Measurements from ENCODE around the gene ZNF394.

DNA sequence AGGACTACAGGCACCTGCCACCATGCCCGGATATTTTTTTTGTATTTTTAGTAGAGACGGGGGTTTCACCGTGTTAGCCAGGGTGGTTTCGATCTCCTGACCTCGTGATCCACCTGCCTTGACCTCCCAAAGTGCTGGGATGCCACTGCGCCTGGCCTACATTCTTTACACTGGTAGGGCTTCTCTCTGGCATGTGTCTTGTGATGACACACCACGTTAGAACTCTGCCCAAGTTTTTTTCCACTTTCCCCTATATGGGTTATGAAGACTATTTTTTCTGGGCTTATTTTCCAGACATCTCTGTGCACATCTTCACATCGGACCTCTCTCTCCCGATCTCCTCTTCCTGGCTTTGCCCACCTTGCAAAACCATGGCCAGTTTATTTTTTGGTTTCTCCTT, 41.1 kb upstream of the ZNF394 start:
- TF ChIP-seq, protein P1, sequence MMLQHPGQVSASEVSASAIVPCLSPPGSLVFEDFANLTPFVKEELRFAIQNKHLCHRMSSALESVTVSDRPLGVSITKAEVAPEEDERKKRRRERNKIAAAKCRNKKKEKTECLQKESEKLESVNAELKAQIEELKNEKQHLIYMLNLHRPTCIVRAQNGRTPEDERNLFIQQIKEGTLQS (IDR thresholded peaks at IDR 0.05) = no peak
- TF ChIP-seq, protein P2, sequence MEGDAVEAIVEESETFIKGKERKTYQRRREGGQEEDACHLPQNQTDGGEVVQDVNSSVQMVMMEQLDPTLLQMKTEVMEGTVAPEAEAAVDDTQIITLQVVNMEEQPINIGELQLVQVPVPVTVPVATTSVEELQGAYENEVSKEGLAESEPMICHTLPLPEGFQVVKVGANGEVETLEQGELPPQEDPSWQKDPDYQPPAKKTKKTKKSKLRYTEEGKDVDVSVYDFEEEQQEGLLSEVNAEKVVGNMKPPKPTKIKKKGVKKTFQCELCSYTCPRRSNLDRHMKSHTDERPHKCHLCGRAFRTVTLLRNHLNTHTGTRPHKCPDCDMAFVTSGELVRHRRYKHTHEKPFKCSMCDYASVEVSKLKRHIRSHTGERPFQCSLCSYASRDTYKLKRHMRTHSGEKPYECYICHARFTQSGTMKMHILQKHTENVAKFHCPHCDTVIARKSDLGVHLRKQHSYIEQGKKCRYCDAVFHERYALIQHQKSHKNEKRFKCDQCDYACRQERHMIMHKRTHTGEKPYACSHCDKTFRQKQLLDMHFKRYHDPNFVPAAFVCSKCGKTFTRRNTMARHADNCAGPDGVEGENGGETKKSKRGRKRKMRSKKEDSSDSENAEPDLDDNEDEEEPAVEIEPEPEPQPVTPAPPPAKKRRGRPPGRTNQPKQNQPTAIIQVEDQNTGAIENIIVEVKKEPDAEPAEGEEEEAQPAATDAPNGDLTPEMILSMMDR (IDR thresholded peaks at IDR 0.05; ENCODE audit: low read depth, low read length, missing input control) = no peak
- TF ChIP-seq RXRA (IDR thresholded peaks at IDR 0.05) = no peak
- no peak for TF ChIP-seq JUND (IDR thresholded peaks at IDR 0.05)
- TF ChIP-seq GABPA (IDR thresholded peaks at IDR 0.05 in 1 of 2, conservative IDR thresholded peaks at IDR 0.05 in 1 of 2) = no peak
- no peak for TF ChIP-seq TAF1 (conservative IDR thresholded peaks at IDR 0.05)
- TF ChIP-seq RAD21 (IDR thresholded peaks at IDR 0.05) = no peak
- TF ChIP-seq SP1 (IDR thresholded peaks at IDR 0.05) = no peak
